Measurements from ENCODE around the gene RPL10. TPM values are rescaled to one million over a fixed set of nuclear protein-coding genes. Genes with fewer than 3 reads are reported as not detected.

Gene RPL10
- total and polyA plus RNA-seq, 9 of the 15 experiments (the other 6 are each of a cell fraction or from before 2014, with no cell fraction given) = 3,774 to 7,600 (median 5,014) TPM

DNA sequence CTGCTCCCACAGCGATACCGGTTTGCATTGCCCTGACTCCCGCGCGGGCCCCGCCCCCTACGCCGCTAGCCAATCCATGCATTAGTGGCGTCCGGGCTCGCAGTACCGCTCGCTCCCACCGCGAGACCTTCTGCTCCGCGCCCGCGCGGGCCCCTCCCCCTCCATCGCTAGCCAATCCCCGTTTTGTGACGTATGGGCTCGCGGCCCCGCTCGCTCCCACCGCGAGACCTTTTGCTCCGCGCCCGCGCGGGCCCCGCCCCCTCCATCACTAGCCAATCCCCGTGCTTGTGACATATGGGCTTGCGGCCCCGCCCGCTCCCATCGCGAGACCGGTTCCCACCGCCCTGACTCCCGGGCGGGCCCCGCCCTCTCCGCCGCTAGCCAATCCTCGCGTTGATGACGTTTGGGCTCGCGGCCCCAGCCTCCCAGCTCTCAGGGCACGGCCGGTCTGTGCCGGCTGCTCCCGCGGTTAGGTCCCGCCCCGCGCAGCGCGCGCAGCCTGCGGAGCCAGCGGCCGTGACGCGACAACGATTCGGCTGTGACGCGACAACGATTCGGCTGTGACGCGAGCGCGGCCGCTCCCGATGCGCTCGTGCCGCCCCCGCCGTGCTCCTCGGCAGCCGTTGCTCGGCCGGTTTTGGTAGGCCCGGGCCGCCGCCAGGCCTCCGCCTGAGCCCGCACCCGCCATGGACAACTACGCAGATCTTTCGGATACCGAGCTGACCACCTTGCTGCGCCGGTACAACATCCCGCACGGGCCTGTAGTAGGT lies 19.2 kb upstream of the RPL10 start, which contains the start of gene EMD (continued):
- TF ChIP-seq TBP (optimal IDR thresholded peaks at IDR 0.05; ENCODE audit: low read depth, low read length) (peak; percentile 47), PTBP1 (IDR thresholded peaks at IDR 0.05; ENCODE audit: low read depth, low read length) (no peak), TARDBP (IDR thresholded peaks at IDR 0.05) (peak; percentile 98), NFXL1 (CRISPR knock-in tag; IDR thresholded peaks at IDR 0.05) (no peak), ZNF253 (CRISPR knock-in tag; conservative IDR thresholded peaks at IDR 0.05) (no peak), ZFX (CRISPR knock-in tag; IDR thresholded peaks at IDR 0.05) (no peak), NFATC3 (IDR thresholded peaks at IDR 0.05) (no peak), CCNT2 (IDR thresholded peaks at IDR 0.05; ENCODE audit: borderline replicate concordance, extremely low read depth, insufficient read length, low read depth, low read length) (peak; percentile 73), ESRRA (IDR thresholded peaks at IDR 0.05; ENCODE audit: borderline replicate concordance, low read depth) (peak; percentile 85), KLF16 (IDR thresholded peaks at IDR 0.05) (peak; percentile 97), RBM25 (IDR thresholded peaks at IDR 0.05; ENCODE audit: low read depth, low read length, severe bottlenecking) (peak; percentile 99), MAFF (IDR thresholded peaks at IDR 0.05; ENCODE audit: low read length) (peak; percentile 27; the same call in 1 of the 2 replicates), ZNF12 (CRISPR knock-in tag; IDR thresholded peaks at IDR 0.05) (no peak), ETS2 (tag; IDR thresholded peaks at IDR 0.05; ENCODE audit: borderline replicate concordance, poor library complexity, severe bottlenecking) (no peak), PHF20 (IDR thresholded peaks at IDR 0.05; ENCODE audit: partially characterized antibody) (peak; percentile 35), ILK (tag; IDR thresholded peaks at IDR 0.05; ENCODE audit: borderline replicate concordance, low read depth) (no peak), ZEB2 (IDR thresholded peaks at IDR 0.05) (no peak), SP1 (CRISPR knock-in tag; IDR thresholded peaks at IDR 0.05) (peak; percentile 92), COPS2 (conservative IDR thresholded peaks at IDR 0.05) (no peak), GABPB2 (CRISPR knock-in tag; conservative IDR thresholded peaks at IDR 0.05) (no peak), NONO (IDR thresholded peaks at IDR 0.05; ENCODE audit: low read depth in 2 of 2, low read length in 1 of 2) (peak in 1 of 2 experiments; percentile 61; a peak in 1 of 4 replicates)
- TF ChIP-seq, protein P1, sequence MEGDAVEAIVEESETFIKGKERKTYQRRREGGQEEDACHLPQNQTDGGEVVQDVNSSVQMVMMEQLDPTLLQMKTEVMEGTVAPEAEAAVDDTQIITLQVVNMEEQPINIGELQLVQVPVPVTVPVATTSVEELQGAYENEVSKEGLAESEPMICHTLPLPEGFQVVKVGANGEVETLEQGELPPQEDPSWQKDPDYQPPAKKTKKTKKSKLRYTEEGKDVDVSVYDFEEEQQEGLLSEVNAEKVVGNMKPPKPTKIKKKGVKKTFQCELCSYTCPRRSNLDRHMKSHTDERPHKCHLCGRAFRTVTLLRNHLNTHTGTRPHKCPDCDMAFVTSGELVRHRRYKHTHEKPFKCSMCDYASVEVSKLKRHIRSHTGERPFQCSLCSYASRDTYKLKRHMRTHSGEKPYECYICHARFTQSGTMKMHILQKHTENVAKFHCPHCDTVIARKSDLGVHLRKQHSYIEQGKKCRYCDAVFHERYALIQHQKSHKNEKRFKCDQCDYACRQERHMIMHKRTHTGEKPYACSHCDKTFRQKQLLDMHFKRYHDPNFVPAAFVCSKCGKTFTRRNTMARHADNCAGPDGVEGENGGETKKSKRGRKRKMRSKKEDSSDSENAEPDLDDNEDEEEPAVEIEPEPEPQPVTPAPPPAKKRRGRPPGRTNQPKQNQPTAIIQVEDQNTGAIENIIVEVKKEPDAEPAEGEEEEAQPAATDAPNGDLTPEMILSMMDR (IDR thresholded peaks at IDR 0.05 in 2 of 3, conservative IDR thresholded peaks at IDR 0.05 in 1 of 3; ENCODE audit: insufficient read depth in 2 of 3, low read depth in 1 of 3, low read length in 3 of 3) = no peak; a peak in 1 of 6 replicates
- TF ChIP-seq, protein P2, sequence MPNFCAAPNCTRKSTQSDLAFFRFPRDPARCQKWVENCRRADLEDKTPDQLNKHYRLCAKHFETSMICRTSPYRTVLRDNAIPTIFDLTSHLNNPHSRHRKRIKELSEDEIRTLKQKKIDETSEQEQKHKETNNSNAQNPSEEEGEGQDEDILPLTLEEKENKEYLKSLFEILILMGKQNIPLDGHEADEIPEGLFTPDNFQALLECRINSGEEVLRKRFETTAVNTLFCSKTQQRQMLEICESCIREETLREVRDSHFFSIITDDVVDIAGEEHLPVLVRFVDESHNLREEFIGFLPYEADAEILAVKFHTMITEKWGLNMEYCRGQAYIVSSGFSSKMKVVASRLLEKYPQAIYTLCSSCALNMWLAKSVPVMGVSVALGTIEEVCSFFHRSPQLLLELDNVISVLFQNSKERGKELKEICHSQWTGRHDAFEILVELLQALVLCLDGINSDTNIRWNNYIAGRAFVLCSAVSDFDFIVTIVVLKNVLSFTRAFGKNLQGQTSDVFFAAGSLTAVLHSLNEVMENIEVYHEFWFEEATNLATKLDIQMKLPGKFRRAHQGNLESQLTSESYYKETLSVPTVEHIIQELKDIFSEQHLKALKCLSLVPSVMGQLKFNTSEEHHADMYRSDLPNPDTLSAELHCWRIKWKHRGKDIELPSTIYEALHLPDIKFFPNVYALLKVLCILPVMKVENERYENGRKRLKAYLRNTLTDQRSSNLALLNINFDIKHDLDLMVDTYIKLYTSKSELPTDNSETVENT (CRISPR knock-in tag; IDR thresholded peaks at IDR 0.05) = peak; percentile 30; the same call in 1 of the 2 replicates
- TF ChIP-seq, protein P3, sequence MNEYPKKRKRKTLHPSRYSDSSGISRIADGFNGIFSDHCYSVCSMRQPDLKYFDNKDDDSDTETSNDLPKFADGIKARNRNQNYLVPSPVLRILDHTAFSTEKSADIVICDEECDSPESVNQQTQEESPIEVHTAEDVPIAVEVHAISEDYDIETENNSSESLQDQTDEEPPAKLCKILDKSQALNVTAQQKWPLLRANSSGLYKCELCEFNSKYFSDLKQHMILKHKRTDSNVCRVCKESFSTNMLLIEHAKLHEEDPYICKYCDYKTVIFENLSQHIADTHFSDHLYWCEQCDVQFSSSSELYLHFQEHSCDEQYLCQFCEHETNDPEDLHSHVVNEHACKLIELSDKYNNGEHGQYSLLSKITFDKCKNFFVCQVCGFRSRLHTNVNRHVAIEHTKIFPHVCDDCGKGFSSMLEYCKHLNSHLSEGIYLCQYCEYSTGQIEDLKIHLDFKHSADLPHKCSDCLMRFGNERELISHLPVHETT (CRISPR knock-in tag; conservative IDR thresholded peaks at IDR 0.05 in 1 of 2, IDR thresholded peaks at IDR 0.05 in 1 of 2) = peak in 1 of 2 experiments; percentile 71; a peak in 2 of 4 replicates

All from K562 (cell line).